HL-60 (cell line): ENCODE results near the gene TRIM44.

Source experiments
- DNase-seq, 2 experiments: peaks; one replicate each; pipeline ENCODE4 v3.0.0-alpha.2; 2010 to 2020; ENCODE audit warnings: low read depth in 1 of 2, low spot score in 1 of 2
- H3K27ac ChIP-seq: fragments of 250-450 bp; sonication (Bioruptor Pico); replicated peaks from 2 replicates; pipeline ENCODE4 v1.5.1; 2020; ENCODE audit warnings: mild to moderate bottlenecking, moderate library complexity
- H3K27me3 ChIP-seq: fragments of 250-450 bp; sonication (Bioruptor Pico); 2 replicates; pipeline ENCODE4 v1.5.1; 2021; ENCODE audit warnings: mild to moderate bottlenecking, moderate library complexity; ENCODE audit not compliant: insufficient read depth, poor library complexity, severe bottlenecking
- H3K4me3 ChIP-seq: replicated peaks from 2 replicates; pipeline ENCODE4 v1.5.1; 2011; ENCODE audit warnings: mild to moderate bottlenecking, control low read depth, low read length; ENCODE audit not compliant: insufficient read depth
- CTCF ChIP-seq: IDR thresholded peaks from one replicate; pipeline ENCODE4 v1.5.1; 2011; ENCODE audit warnings: low read length, control low read depth, inconsistent platforms; ENCODE audit not compliant: insufficient read depth
- GABPA ChIP-seq: IDR thresholded peaks from 2 replicates; pipeline ENCODE4 v1.6.1; 2012; ENCODE audit warnings: low read depth
- POLR2AphosphoS5 ChIP-seq: IDR thresholded peaks from 2 replicates; pipeline ENCODE4 v1.6.1; 2012; ENCODE audit warnings: low read depth
- REST ChIP-seq: IDR thresholded peaks from 2 replicates; pipeline ENCODE4 v1.6.1; 2012; ENCODE audit warnings: low read depth; ENCODE audit not compliant: insufficient replicate concordance
- SPI1 ChIP-seq: IDR thresholded peaks from 2 replicates; pipeline ENCODE4 v1.6.1; 2012; ENCODE audit warnings: low read depth, mild to moderate bottlenecking, borderline replicate concordance

Gene TRIM44

GRCh38 chr11:35722641-35723040, 60.1 kb downstream of the TRIM44 start:
- TF ChIP-seq GABPA (no peak), SPI1 (no peak), REST (no peak), CTCF (no peak), POLR2AphosphoS5 (no peak)
- no peak overlapping the region for H3K4me3 ChIP-seq
- no peak overlapping the region for H3K27ac ChIP-seq
- no peaks in the 10 kb centered on the region for H3K27me3 ChIP-seq
- no peak for DNase-seq

- DNase-seq = no peak
- Histone ChIP-seq H3K27me3 (no peaks in the 10 kb centered on the region), H3K27ac (no peak overlapping the region), H3K4me3 (no peak overlapping the region)
- TF ChIP-seq REST (no peak), POLR2AphosphoS5 (no peak), CTCF (no peak), GABPA (no peak), SPI1 (no peak)
Observed at GRCh38 chr11:35723493-35723892, 60.9 kb downstream of the TRIM44 start.

GRCh38 chr11:35723913-35724312, 61.3 kb downstream of the TRIM44 start:
- DNase-seq = no peak
- Histone ChIP-seq H3K27ac (no peak overlapping the region), H3K4me3 (no peak overlapping the region), H3K27me3 (no peaks in the 10 kb centered on the region)
- TF ChIP-seq REST = peak; percentile 91
- no peak for TF ChIP-seq CTCF
